CD8-positive, alpha-beta memory T cell (primary cell): ENCODE results near the gene UBE2U. TPM values are rescaled to one million over a fixed set of nuclear protein-coding genes. Genes with fewer than 3 reads are reported as not detected.
"Not testable (repeated sequence)": the region's sequence is repeated elsewhere in the genome, so short reads cannot be mapped to it uniquely, and the experiment has no call there.

Source experiments
- CTCF ChIA-PET: fragments of 350-600 bp; sonication (Branson Sonifier 250); formaldehyde crosslinking; loops from one replicate; lab custom pipeline; 2021; ENCODE audit warnings: antibody characterized with exemption; lab: Charles Lee
- POLR2A ChIA-PET: fragments of 350-600 bp; sonication (Branson Sonifier 250); formaldehyde crosslinking; loops from one replicate; lab custom pipeline; 2021; ENCODE audit warnings: antibody characterized with exemption; lab: Charles Lee
- DNase-seq, 5 donors: peaks; one replicate each; pipeline versions ENCODE4 v3.0.0 to v3.0.0-alpha.2; 2020 to 2022; ENCODE audit warnings: mixed read lengths in 1 of 5
- H3K27ac ChIP-seq: one replicate; pipeline ENCODE4 v1.7.0; 2013; ENCODE audit warnings: low read depth, mild to moderate bottlenecking, low read length, moderate library complexity
- H3K27me3 ChIP-seq: 2 replicates; pipeline ENCODE4 v1.7.0; 2013; ENCODE audit warnings: low read length, mild to moderate bottlenecking; ENCODE audit not compliant: insufficient read depth, poor library complexity, severe bottlenecking
- H3K36me3 ChIP-seq: 2 replicates; pipeline ENCODE4 v1.7.0; 2013; ENCODE audit warnings: mild to moderate bottlenecking, low read length, moderate library complexity; ENCODE audit not compliant: insufficient read depth
- H3K4me1 ChIP-seq: 2 replicates; pipeline ENCODE4 v1.7.0; 2013; ENCODE audit warnings: mild to moderate bottlenecking, low read length, moderate library complexity; ENCODE audit not compliant: insufficient read depth
- H3K4me3 ChIP-seq: 2 replicates; pipeline ENCODE4 v1.7.0; 2013; ENCODE audit warnings: mild to moderate bottlenecking, low read length
- H3K9me3 ChIP-seq: 2 replicates; pipeline ENCODE4 v1.7.0; 2013; ENCODE audit warnings: mild to moderate bottlenecking, low read length
- H3K27ac Mint-ChIP-seq, 8 donors: one replicate each; pipeline ENCODE4 v1.8.0; 2020 to 2021; ENCODE audit warnings: mixed read lengths in 8 of 8, mild to moderate bottlenecking in 6 of 8, inconsistent platforms in 3 of 8, moderate library complexity in 3 of 8
- H3K27me3 Mint-ChIP-seq, 2 donors: one replicate each; pipeline ENCODE4 v1.8.0; 2020 to 2021; ENCODE audit warnings: mixed read lengths in 2 of 2, mild to moderate bottlenecking in 1 of 2, moderate library complexity in 1 of 2
- H3K36me3 Mint-ChIP-seq, 3 donors: one replicate each; pipeline ENCODE4 v1.8.0; 2020 to 2021; ENCODE audit warnings: mixed read lengths in 3 of 3, inconsistent platforms in 1 of 3, mild to moderate bottlenecking in 1 of 3
- H3K4me1 Mint-ChIP-seq, 3 donors: one replicate each; pipeline ENCODE4 v1.8.0; 2020 to 2021; ENCODE audit warnings: mixed read lengths in 3 of 3, inconsistent platforms in 1 of 3, mild to moderate bottlenecking in 1 of 3
- H3K4me3 Mint-ChIP-seq, 7 donors: one replicate each; pipeline ENCODE4 v1.8.0; 2020 to 2021; ENCODE audit warnings: mixed read lengths in 7 of 7, mild to moderate bottlenecking in 6 of 7, moderate library complexity in 4 of 7, inconsistent platforms in 2 of 7
- H3K9me3 Mint-ChIP-seq, 5 donors: one replicate each; pipeline ENCODE4 v1.8.0; 2020 to 2022; ENCODE audit warnings: mixed read lengths in 5 of 5, mild to moderate bottlenecking in 3 of 5, moderate library complexity in 2 of 5, inconsistent platforms in 1 of 5
- polyA plus RNA-seq: library from polyadenylated mRNA; unstranded; fragments of 300-500 nt; fragmentation: Illumina TruSeq; gene quantifications from one replicate; pipeline ENCODE4 v1.2.3, GENCODE V29; 2021
- total RNA-seq, 2 experiments: library from RNA; stranded (reverse); gene quantifications; one replicate each; pipeline ENCODE4 v1.2.3, GENCODE V29; 2021

The UBE2U gene
- total and polyA plus RNA-seq, 3 experiments from 2014 or later: not detected

GRCh38 chr1:64235181-64235580, 31.8 kb downstream of the UBE2U start:
- Histone ChIP-seq H3K4me3 (no peak overlapping the region), H3K27me3 (no peaks in the 10 kb centered on the region), H3K36me3 (no peaks in the 10 kb centered on the region), H3K4me1 (no peaks in the 10 kb centered on the region), H3K27ac (no peak overlapping the region), H3K9me3 (no peaks in the 10 kb centered on the region)
- Mint-ChIP-seq H3K27ac (no peak overlapping the region), H3K9me3 (no peaks in the 10 kb centered on the region), H3K36me3 (no peaks in the 10 kb centered on the region), H3K4me3 (no peak overlapping the region), H3K4me1 (no peaks in the 10 kb centered on the region), H3K27me3 (peaks cover 0 to 32% of the 10 kb centered on the region in 2 donors)
- POLR2A ChIA-PET: no interaction called here
- DNase-seq: no peak
- CTCF ChIA-PET: no interaction called here

DNA sequence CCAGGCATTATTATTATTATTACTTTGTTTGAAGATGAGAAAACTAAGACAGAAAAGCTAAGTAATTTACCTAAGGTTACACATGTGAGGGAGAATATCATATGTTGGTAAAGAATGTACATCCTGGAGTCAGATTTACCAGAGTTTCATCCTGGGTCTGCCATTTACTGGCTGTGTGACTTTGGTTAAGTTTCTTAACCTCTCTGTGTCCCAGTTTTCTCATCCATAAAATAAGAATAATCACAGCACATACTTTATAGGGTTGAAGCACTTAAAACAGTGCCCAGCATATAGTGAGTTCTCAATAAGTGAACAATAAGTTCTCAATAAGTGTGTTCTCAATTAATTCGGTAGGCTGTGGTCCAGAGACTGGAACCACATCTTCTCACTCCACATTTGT, 32.5 kb downstream of the UBE2U start:
- Histone ChIP-seq H3K4me1 (no peaks in the 10 kb centered on the region), H3K36me3 (no peaks in the 10 kb centered on the region), H3K27me3 (no peaks in the 10 kb centered on the region), H3K4me3 (no peak overlapping the region), H3K27ac (no peak overlapping the region), H3K9me3 (no peaks in the 10 kb centered on the region)
- H3K27me3 Mint-ChIP-seq: peaks cover 0 to 27% of the 10 kb centered on the region in 2 donors
- ChIA-PET POLR2A (no interaction called here), CTCF (no interaction called here)
- H3K9me3 Mint-ChIP-seq: no peaks in the 10 kb centered on the region
- no peak overlapping the region for H3K4me3 Mint-ChIP-seq
- H3K36me3 Mint-ChIP-seq: no peaks in the 10 kb centered on the region
- no peak for DNase-seq
- H3K4me1 Mint-ChIP-seq: no peaks in the 10 kb centered on the region
- H3K27ac Mint-ChIP-seq: no peak overlapping the region

DNA sequence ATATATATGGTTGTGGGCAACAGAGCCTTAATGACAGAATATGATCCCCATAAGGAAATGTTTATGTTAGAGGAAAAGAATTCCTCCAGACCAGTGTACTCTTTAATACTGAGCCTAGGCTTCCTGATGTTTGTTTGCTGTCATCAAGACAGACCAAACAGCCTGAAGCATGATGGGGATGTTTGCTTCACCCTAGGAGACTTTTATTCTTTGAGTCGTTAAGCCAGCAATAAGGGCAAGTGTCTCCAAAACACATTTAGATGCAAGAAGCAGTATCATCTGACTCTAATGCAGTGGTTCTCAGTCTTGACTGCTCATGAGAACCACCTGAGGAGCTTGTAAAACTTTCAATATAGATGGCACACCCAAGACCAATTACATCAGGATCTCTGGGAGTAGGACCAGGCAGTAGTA, 33.1 kb downstream of the UBE2U start:
- H3K36me3 Mint-ChIP-seq: no peaks in the 10 kb centered on the region
- no peaks in the 10 kb centered on the region for H3K36me3 ChIP-seq
- peaks cover 0 to 23% of the 10 kb centered on the region in 2 donors for H3K27me3 Mint-ChIP-seq
- no peak for DNase-seq
- no peaks in the 10 kb centered on the region for H3K4me1 ChIP-seq
- POLR2A ChIA-PET: no interaction called here
- H3K27me3 ChIP-seq: no peaks in the 10 kb centered on the region
- H3K27ac ChIP-seq: no peak overlapping the region
- no peaks in the 10 kb centered on the region for H3K9me3 Mint-ChIP-seq
- H3K4me3 ChIP-seq: no peak overlapping the region
- H3K27ac Mint-ChIP-seq: no peak overlapping the region
- H3K4me1 Mint-ChIP-seq: no peaks in the 10 kb centered on the region
- H3K9me3 ChIP-seq: no peaks in the 10 kb centered on the region
- H3K4me3 Mint-ChIP-seq: no peak overlapping the region
- CTCF ChIA-PET: no interaction called here

DNA sequence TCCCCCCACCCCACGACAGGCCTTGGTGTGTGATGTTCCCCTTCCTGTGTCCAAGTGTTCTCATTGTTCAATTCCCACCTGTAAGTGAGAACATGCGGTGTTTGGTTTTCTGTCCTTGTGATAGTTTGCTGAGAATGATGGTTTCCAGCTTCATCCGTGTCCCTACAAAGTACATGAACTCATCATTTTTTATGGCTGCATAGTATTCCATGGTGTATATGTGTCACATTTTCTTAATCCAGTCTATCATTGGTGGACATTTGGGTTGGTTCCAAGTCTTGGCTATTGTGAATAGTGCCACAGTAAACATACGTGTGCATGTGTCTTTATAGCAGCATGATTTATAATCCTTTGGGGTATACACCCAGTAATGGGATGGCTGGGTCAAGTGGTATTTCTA, 36.1 kb downstream of the UBE2U start:
- POLR2A ChIA-PET, CTCF ChIA-PET, H3K9me3 ChIP-seq, H3K36me3 ChIP-seq, H3K27me3 ChIP-seq, H3K36me3 Mint-ChIP-seq, H3K27ac Mint-ChIP-seq, H3K4me1 ChIP-seq, H3K9me3 Mint-ChIP-seq, H3K27ac ChIP-seq, H3K4me3 Mint-ChIP-seq, H3K4me3 ChIP-seq, DNase-seq: not testable (repeated sequence)
- Mint-ChIP-seq H3K27me3 (peaks cover under 1 to 11% of the 10 kb centered on the region in 2 donors), H3K4me1 (peaks cover 5 to 14% (median 10%) of the 10 kb centered on the region in 3 donors)

DNA sequence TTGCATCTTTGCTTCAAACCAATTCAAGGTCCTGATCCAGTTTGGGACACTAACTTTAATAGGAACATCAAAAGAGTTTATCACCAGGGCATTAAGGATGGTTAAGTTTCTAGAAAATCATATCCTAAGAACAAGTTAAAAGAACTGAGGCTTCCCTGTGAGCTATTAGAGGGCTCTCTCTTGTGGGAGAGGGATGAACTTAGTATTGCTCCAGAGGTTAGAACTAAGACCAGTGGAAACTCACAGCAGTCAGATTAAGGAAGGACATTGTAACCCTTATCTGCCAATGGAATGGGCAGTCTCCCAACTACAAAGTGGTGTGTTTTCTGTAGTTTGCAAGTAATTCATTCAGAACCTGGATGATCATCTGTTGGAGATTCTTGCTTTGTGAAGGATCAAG, 36.8 kb downstream of the UBE2U start:
- Histone ChIP-seq H3K27ac (no peak overlapping the region), H3K27me3 (no peaks in the 10 kb centered on the region), H3K4me1 (peaks cover 6% of the 10 kb centered on the region), H3K4me3 (no peak overlapping the region), H3K36me3 (no peaks in the 10 kb centered on the region), H3K9me3 (no peaks in the 10 kb centered on the region)
- POLR2A ChIA-PET: no interaction called here
- H3K4me1 Mint-ChIP-seq: peaks cover 7 to 18% (median 11%) of the 10 kb centered on the region in 3 donors
- H3K9me3 Mint-ChIP-seq: no peaks in the 10 kb centered on the region
- CTCF ChIA-PET: no interaction called here
- DNase-seq: no peak
- H3K4me3 Mint-ChIP-seq: no peak overlapping the region
- no peaks in the 10 kb centered on the region for H3K36me3 Mint-ChIP-seq
- H3K27me3 Mint-ChIP-seq: peaks cover 4 to 8% of the 10 kb centered on the region in 2 donors
- H3K27ac Mint-ChIP-seq: no peak overlapping the region

GRCh38 chr1:64241069-64241468, 37.6 kb downstream of the UBE2U start:
- Mint-ChIP-seq H3K27ac (no peak overlapping the region), H3K4me3 (no peak overlapping the region), H3K36me3 (no peaks in the 10 kb centered on the region), H3K9me3 (no peaks in the 10 kb centered on the region), H3K27me3 (peaks cover 4 to 8% of the 10 kb centered on the region in 2 donors), H3K4me1 (peaks cover 12 to 23% (median 16%) of the 10 kb centered on the region in 3 donors)
- Histone ChIP-seq H3K9me3 (no peaks in the 10 kb centered on the region), H3K27me3 (no peaks in the 10 kb centered on the region), H3K4me1 (peaks cover 6% of the 10 kb centered on the region), H3K4me3 (no peak overlapping the region), H3K27ac (no peak overlapping the region), H3K36me3 (no peaks in the 10 kb centered on the region)
- ChIA-PET POLR2A (no interaction called here), CTCF (no interaction called here)
- DNase-seq: no peak

DNA sequence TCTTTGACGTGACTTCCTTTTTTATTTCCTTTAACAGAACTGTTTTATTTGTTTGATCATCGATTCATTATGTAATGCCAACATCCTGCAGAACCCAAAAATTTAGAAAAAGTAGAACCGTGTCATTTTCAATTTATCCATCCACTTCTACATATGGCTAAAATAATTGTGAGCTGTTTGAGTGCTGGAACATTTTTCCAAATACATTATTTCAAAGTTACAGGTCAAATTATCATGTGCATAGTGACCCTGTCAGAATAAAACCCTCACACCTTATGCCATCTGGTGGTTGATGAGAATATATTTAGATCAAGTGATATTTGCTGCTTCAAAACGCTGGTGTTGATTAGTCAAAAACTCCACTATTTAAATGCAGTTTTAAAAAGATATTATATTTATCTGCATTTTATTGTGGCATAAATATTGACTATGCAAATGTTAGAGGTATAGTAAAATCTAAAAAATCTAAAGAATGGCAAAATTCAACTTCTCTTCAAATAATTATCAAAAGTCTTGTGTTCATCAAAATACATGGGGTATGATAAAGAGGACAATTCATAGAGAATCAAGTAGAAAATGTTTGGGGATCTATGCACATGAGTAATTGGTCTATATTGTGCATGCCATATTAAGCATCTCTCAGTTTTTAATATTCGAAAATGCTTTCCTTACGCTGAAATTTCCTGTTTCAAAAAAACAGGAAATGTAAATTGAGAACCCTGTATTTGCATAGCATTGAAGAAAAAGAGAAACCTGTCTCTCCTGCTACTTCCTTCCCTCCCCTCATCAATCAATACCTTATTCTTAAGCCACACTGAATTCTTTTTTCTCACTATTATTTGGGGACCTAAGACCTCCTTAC, 39.7 kb downstream of the UBE2U start:
- Histone ChIP-seq H3K9me3 (no peaks in the 10 kb centered on the region), H3K4me1 (peaks cover 6% of the 10 kb centered on the region), H3K4me3 (no peak overlapping the region), H3K27ac (no peak overlapping the region), H3K36me3 (no peaks in the 10 kb centered on the region), H3K27me3 (no peaks in the 10 kb centered on the region)
- Mint-ChIP-seq H3K4me1 (peaks cover 12 to 23% (median 16%) of the 10 kb centered on the region in 3 donors), H3K9me3 (no peaks in the 10 kb centered on the region), H3K36me3 (peaks cover 0 to 1% (median 0%) of the 10 kb centered on the region in 3 donors), H3K27me3 (peaks cover 10 to 20% of the 10 kb centered on the region in 2 donors), H3K27ac (peak overlapping the region in 1 of 8 donors; percentile 40), H3K4me3 (peak overlapping the region in 6 of 7 donors; percentile 5 to 76 (median 50))
- no peak for DNase-seq
- ChIA-PET POLR2A (no interaction called here), CTCF (interaction anchor here (1.0 to 2.0 kb wide), 3 partner anchors 106 to 627 kb away, joined by 3 to 5 read pairs (median 3); no protein-coding TSS in a partner anchor)

- Mint-ChIP-seq H3K4me3 (peak overlapping the region; percentile 5 to 76 (median 49)), H3K27ac (peak overlapping the region in 1 of 8 donors; percentile 40), H3K9me3 (no peaks in the 10 kb centered on the region), H3K36me3 (peaks cover 0 to 1% (median 0%) of the 10 kb centered on the region in 3 donors), H3K27me3 (peaks cover 11 to 23% of the 10 kb centered on the region in 2 donors), H3K4me1 (peaks cover 12 to 23% (median 16%) of the 10 kb centered on the region in 3 donors)
- Histone ChIP-seq H3K36me3 (no peaks in the 10 kb centered on the region), H3K27ac (no peak overlapping the region), H3K27me3 (no peaks in the 10 kb centered on the region), H3K4me3 (no peak overlapping the region), H3K4me1 (peaks cover 6% of the 10 kb centered on the region), H3K9me3 (no peaks in the 10 kb centered on the region)
- ChIA-PET CTCF (interaction anchor here (1.0 to 2.0 kb wide), 2 partner anchors 107 to 627 kb away, joined by 3 to 5 read pairs; no protein-coding TSS in a partner anchor), POLR2A (no interaction called here)
- DNase-seq: no peak
Measured at GRCh38 chr1:64243757-64244080, 40.3 kb downstream of the UBE2U start.
